H1 (cell line): Measurements from ENCODE around the gene NKAIN2. TPM values are rescaled to one million over a fixed set of nuclear protein-coding genes. Genes with fewer than 3 reads are reported as not detected.

ENCODE experiments used
- CTCF ChIA-PET: fragments of 300-600 bp; sonication (Branson Sonifier 250); formaldehyde crosslinking; loops from one replicate; lab custom pipeline; 2021; ENCODE audit not compliant: partially characterized antibody; lab: Charles Lee
- POLR2A ChIA-PET: fragments of 300-600 bp; sonication (Branson Sonifier 250); formaldehyde crosslinking; loops from one replicate; lab custom pipeline; 2021; ENCODE audit warnings: inconsistent platforms; ENCODE audit not compliant: partially characterized antibody; lab: Charles Lee
- DNase-seq, 2 experiments: peaks; one replicate each; pipeline versions ENCODE4 v3.0.0 to v3.0.0-alpha.2; 2010 to 2022; ENCODE audit warnings: low spot score in 2 of 2, low read depth in 1 of 2, mixed read lengths in 1 of 2
- FAIRE-seq: peaks from 2 replicates; lab custom pipeline; 2011; peaks lifted over from hg19 to GRCh38; lab: Jason Lieb, UNC
- H2AFZ ChIP-seq: 2 replicates; pipeline ENCODE4 v1.8.1; 2012; ENCODE audit warnings: low read length, inconsistent platforms
- H2AK5ac ChIP-seq: 2 replicates; pipeline ENCODE4 v1.6.1; 2013; ENCODE audit warnings: low read depth, low read length
- H2BK120ac ChIP-seq: replicated peaks from 2 replicates; pipeline ENCODE3; 2013; ENCODE audit warnings: low read depth, low read length, inconsistent platforms
- H2BK12ac ChIP-seq: 2 replicates; pipeline ENCODE4 v1.6.1; 2013; ENCODE audit warnings: low read depth, low read length
- H2BK15ac ChIP-seq: 2 replicates; pipeline ENCODE4 v1.6.1; 2013; ENCODE audit warnings: low read length
- H2BK20ac ChIP-seq: 2 replicates; pipeline ENCODE4 v1.6.1; 2013; ENCODE audit warnings: low read length
- H2BK5ac ChIP-seq: 2 replicates; pipeline ENCODE4 v1.6.1; 2013; ENCODE audit warnings: low read depth, low read length
- H3K14ac ChIP-seq: 2 replicates; pipeline ENCODE4 v1.6.1; 2013; ENCODE audit warnings: inconsistent platforms; ENCODE audit not compliant: insufficient read length
- H3K18ac ChIP-seq: 2 replicates; pipeline ENCODE4 v1.6.1; 2013; ENCODE audit warnings: low read length; ENCODE audit errors: extremely low read depth
- H3K23ac ChIP-seq: 2 replicates; pipeline ENCODE4 v1.6.1; 2013; ENCODE audit warnings: inconsistent platforms; ENCODE audit not compliant: insufficient read length
- H3K23me2 ChIP-seq: 2 replicates; pipeline ENCODE4 v1.6.1; 2013; ENCODE audit warnings: low read depth, low read length
- H3K27ac ChIP-seq: 2 replicates; pipeline ENCODE4 v1.6.1; 2011; ENCODE audit warnings: low read depth, low read length, inconsistent platforms
- H3K27me3 ChIP-seq, 4 experiments: replicated peaks in 1 of 4; 1 replicate in 1 of 4; 2 replicates in 3 of 4; pipeline versions ENCODE4 v1.6.1 to v1.8.1; 2011 to 2013; ENCODE audit warnings: low read length in 3 of 4, mild to moderate bottlenecking in 3 of 4, inconsistent platforms in 2 of 4, mixed read lengths in 2 of 4, moderate library complexity in 1 of 4; ENCODE audit not compliant: control insufficient read depth in 3 of 4, insufficient read depth in 3 of 4; ENCODE audit errors: extremely low read depth in 1 of 4
- H3K36me3 ChIP-seq, 4 experiments: 2 replicates each; pipeline versions ENCODE4 v1.6.1 to v1.8.1; 2011 to 2013; ENCODE audit warnings: mild to moderate bottlenecking in 4 of 4, low read length in 3 of 4, moderate library complexity in 2 of 4, control low read depth in 1 of 4, inconsistent platforms in 1 of 4; ENCODE audit not compliant: insufficient read depth in 4 of 4, control insufficient read depth in 2 of 4
- H3K4ac ChIP-seq: replicated peaks from 2 replicates; pipeline ENCODE3; 2013; ENCODE audit warnings: low read length, low read depth, mixed read lengths, inconsistent platforms; ENCODE audit not compliant: insufficient read length
- H3K4me1 ChIP-seq, 4 experiments: replicated peaks in 1 of 4; 1 replicate in 1 of 4; 2 replicates in 3 of 4; pipeline versions ENCODE4 v1.6.1 to v1.8.1; 2011 to 2013; ENCODE audit warnings: low read length in 3 of 4, inconsistent platforms in 2 of 4, mixed read lengths in 1 of 4; ENCODE audit not compliant: insufficient read depth in 4 of 4, control insufficient read depth in 3 of 4
- H3K4me2 ChIP-seq, 2 experiments: 2 replicates each; pipeline versions ENCODE4 v1.6.1 to v1.8.1; 2011 to 2013; ENCODE audit warnings: low read depth in 2 of 2, low read length in 2 of 2, control low read depth in 1 of 2, inconsistent platforms in 1 of 2, mild to moderate bottlenecking in 1 of 2; ENCODE audit not compliant: insufficient read depth in 1 of 2
- H3K4me3 ChIP-seq, 4 experiments: fragments of 200-600, 300-600 bp in 1 of 4; sonication (generic), shearing (Covaris generic), sonication (Bioruptor Twin) in 1 of 4; 2 replicates each; pipeline versions ENCODE4 v1.5.1 to v1.8.1; 2011 to 2016; ENCODE audit warnings: low read length in 4 of 4, low read depth in 3 of 4, control low read depth in 2 of 4, inconsistent platforms in 2 of 4, mild to moderate bottlenecking in 2 of 4, mixed read lengths in 1 of 4, moderate library complexity in 1 of 4; ENCODE audit not compliant: insufficient read depth in 2 of 4; ENCODE audit errors: extremely low read depth in 1 of 4
- H3K56ac ChIP-seq: replicated peaks from 2 replicates; pipeline ENCODE3; 2013; ENCODE audit warnings: low read depth, mild to moderate bottlenecking, mixed read lengths, low read length, inconsistent platforms; ENCODE audit not compliant: insufficient read length
- H3K79me1 ChIP-seq: 2 replicates; pipeline ENCODE4 v1.6.1; 2013; ENCODE audit warnings: low read depth, low read length, control low read depth
- H3K79me2 ChIP-seq, 2 experiments: 2 replicates each; pipeline versions ENCODE4 v1.6.1 to v1.8.1; 2012 to 2013; ENCODE audit warnings: low read length in 2 of 2, mild to moderate bottlenecking in 2 of 2, inconsistent platforms in 1 of 2; ENCODE audit not compliant: insufficient read depth in 2 of 2, control insufficient read depth in 1 of 2
- H3K9ac ChIP-seq, 4 experiments: replicated peaks in 1 of 4; 1 replicate in 1 of 4; 2 replicates in 3 of 4; pipeline versions ENCODE4 v1.6.1 to v1.8.1; 2011 to 2013; ENCODE audit warnings: low read depth in 3 of 4, low read length in 3 of 4, control low read depth in 2 of 4, mild to moderate bottlenecking in 2 of 4, moderate library complexity in 2 of 4, inconsistent platforms in 1 of 4; ENCODE audit errors: extremely low read depth in 1 of 4
- H3K9me3 ChIP-seq, 2 experiments: 2 replicates each; pipeline versions ENCODE4 v1.6.1 to v1.8.1; 2012 to 2013; ENCODE audit warnings: mild to moderate bottlenecking in 2 of 2, moderate library complexity in 2 of 2, control low read depth in 1 of 2, inconsistent platforms in 1 of 2, low read depth in 1 of 2, low read length in 1 of 2, mixed read lengths in 1 of 2; ENCODE audit not compliant: insufficient read depth in 2 of 2
- H4K20me1 ChIP-seq, 2 experiments: replicated peaks in 1 of 2; 2 replicates each; pipeline versions ENCODE3 to v1.8.1; 2011 to 2013; ENCODE audit warnings: inconsistent platforms in 2 of 2, low read length in 2 of 2, mild to moderate bottlenecking in 1 of 2; ENCODE audit not compliant: insufficient read depth in 2 of 2, control insufficient read depth in 1 of 2
- H4K5ac ChIP-seq: 2 replicates; pipeline ENCODE4 v1.6.1; 2013; ENCODE audit warnings: low read length, low read depth, mixed read lengths, inconsistent platforms; ENCODE audit not compliant: insufficient read length
- H4K8ac ChIP-seq: 2 replicates; pipeline ENCODE4 v1.8.0; 2013; ENCODE audit warnings: mild to moderate bottlenecking, moderate library complexity, low read length, inconsistent platforms; ENCODE audit not compliant: insufficient read depth; ENCODE audit errors: extremely low read depth
- H4K91ac ChIP-seq: replicated peaks from 2 replicates; pipeline ENCODE3; 2013; ENCODE audit warnings: low read length, mixed read lengths, inconsistent platforms; ENCODE audit not compliant: insufficient read length
- CTBP2 ChIP-seq: IDR thresholded peaks from 2 replicates; pipeline ENCODE4 v1.7.0; 2011; ENCODE audit warnings: borderline replicate concordance, mild to moderate bottlenecking, moderate library complexity, mixed read lengths, low read length; ENCODE audit not compliant: insufficient read depth, insufficient read length
- FOSL1 ChIP-seq: IDR thresholded peaks from 2 replicates; pipeline ENCODE4 v1.6.1; 2011; ENCODE audit warnings: mild to moderate bottlenecking, low read depth, low read length, moderate library complexity; ENCODE audit not compliant: insufficient read depth
- JUN ChIP-seq: IDR thresholded peaks from 2 replicates; pipeline ENCODE4 v1.6.1; 2011; ENCODE audit warnings: low read depth, mild to moderate bottlenecking, improper control_type of control experiment, low read length
- RNF2 ChIP-seq: fragments of 200-900, 300-1000 bp; sonication (generic); IDR thresholded peaks from 2 replicates; pipeline ENCODE4 v1.7.1; 2016; ENCODE audit warnings: borderline replicate concordance, low read depth, mild to moderate bottlenecking, antibody characterized with exemption, low read length; ENCODE audit not compliant: poor library complexity, severe bottlenecking; ENCODE audit errors: missing control alignments
- RXRA ChIP-seq: IDR thresholded peaks from 2 replicates; pipeline ENCODE4 v1.6.1; 2011; ENCODE audit warnings: low read depth, mild to moderate bottlenecking, low read length, moderate library complexity; ENCODE audit not compliant: insufficient read depth
- polyA plus RNA-seq, 7 experiments: library from polyadenylated mRNA; depleted of rRNA in 3 of 7; stranded (reverse) in 5 of 7; unstranded in 2 of 7; fragments of >200 nt in 5 of 7; fragments of 200-250 nt in 2 of 7; gene quantifications; 1 replicate in 5 of 7; 2 replicates in 1 of 7; 4 replicates in 1 of 7; pipeline versions ENCODE4 v1.2.1 to v1.2.3, GENCODE V29; 2011 to 2013; ENCODE audit warnings: missing spikeins in 2 of 7, mixed read lengths in 2 of 7
- total RNA-seq: library from RNA; stranded (reverse); fragmentation: NEBNext Ultra II Directional; extraction: Animal tissue kit (Norgen Biotek cat#: 25700); gene quantifications from 2 replicates; pipeline ENCODE4 v1.2.1, GENCODE V29; 2021
- TF ChIP-seq, protein P1 (sequence below): IDR thresholded peaks from 2 replicates; pipeline ENCODE4 v1.6.1; 2011; ENCODE audit warnings: low read depth, mild to moderate bottlenecking, low read length; ENCODE audit not compliant: insufficient read depth
- TF ChIP-seq, protein P2 (sequence below): IDR thresholded peaks from 2 replicates; pipeline ENCODE4 v1.6.1; 2012; ENCODE audit warnings: low read length, inconsistent platforms
- TF ChIP-seq, protein P3 (sequence below): IDR thresholded peaks from 2 replicates; pipeline ENCODE4 v1.6.1; 2012; ENCODE audit warnings: inconsistent platforms

Gene NKAIN2
- total and polyA plus RNA-seq, 2 of the 8 experiments (the other 6 are each of a cell fraction or from before 2014, with no cell fraction given): 0.20 to 0.34 TPM

DNA sequence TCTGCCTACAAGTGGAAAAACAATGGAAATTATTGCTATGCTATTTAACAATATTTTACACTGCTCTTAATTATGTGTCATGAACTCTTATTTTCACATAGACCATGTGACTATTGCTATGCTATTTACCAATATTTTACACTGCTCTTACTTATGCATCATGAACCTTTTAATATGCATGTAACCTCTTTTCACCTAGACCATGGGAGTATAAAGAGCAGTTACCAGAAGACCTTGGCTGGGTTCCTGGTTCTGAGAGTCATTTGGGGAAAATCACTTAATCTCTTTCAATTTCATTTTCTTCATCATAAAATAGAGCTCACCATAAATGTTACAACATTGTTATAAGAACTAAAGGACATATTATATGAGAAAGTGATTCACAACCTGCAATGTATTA is 934.8 kb downstream of the NKAIN2 start:
- no peak overlapping the region for H3K4me3 ChIP-seq
- H3K4ac ChIP-seq: no peak overlapping the region
- H2BK15ac ChIP-seq: no peak overlapping the region
- 0 out of 4 replicates have a peak, but pooled peaks cover 0 to 3% of the 10 kb centered on the region in 2 experiments for H3K9me3 ChIP-seq
- H3K56ac ChIP-seq: no peak overlapping the region
- POLR2A ChIA-PET: no interaction called here
- H3K79me1 ChIP-seq: no peaks in the 10 kb centered on the region
- H3K23me2 ChIP-seq: no peaks in the 10 kb centered on the region
- H3K14ac ChIP-seq: no peak overlapping the region
- no peaks in the 10 kb centered on the region for H3K4me1 ChIP-seq
- H3K27ac ChIP-seq: no peak overlapping the region
- no peaks in the 10 kb centered on the region for H3K36me3 ChIP-seq
- H4K5ac ChIP-seq: no peak overlapping the region
- H2AK5ac ChIP-seq: no peak overlapping the region
- no peak for DNase-seq
- H3K18ac ChIP-seq: no peak overlapping the region
- no peak overlapping the region for H3K4me2 ChIP-seq
- no peak overlapping the region for H2BK20ac ChIP-seq
- no peak overlapping the region for H2AFZ ChIP-seq
- TF ChIP-seq, protein P1, sequence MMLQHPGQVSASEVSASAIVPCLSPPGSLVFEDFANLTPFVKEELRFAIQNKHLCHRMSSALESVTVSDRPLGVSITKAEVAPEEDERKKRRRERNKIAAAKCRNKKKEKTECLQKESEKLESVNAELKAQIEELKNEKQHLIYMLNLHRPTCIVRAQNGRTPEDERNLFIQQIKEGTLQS: no peak
- TF ChIP-seq RXRA: no peak
- TF ChIP-seq, protein P2, sequence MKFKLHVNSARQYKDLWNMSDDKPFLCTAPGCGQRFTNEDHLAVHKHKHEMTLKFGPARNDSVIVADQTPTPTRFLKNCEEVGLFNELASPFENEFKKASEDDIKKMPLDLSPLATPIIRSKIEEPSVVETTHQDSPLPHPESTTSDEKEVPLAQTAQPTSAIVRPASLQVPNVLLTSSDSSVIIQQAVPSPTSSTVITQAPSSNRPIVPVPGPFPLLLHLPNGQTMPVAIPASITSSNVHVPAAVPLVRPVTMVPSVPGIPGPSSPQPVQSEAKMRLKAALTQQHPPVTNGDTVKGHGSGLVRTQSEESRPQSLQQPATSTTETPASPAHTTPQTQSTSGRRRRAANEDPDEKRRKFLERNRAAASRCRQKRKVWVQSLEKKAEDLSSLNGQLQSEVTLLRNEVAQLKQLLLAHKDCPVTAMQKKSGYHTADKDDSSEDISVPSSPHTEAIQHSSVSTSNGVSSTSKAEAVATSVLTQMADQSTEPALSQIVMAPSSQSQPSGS: no peak
- TF ChIP-seq FOSL1: no peak
- TF ChIP-seq, protein P3, sequence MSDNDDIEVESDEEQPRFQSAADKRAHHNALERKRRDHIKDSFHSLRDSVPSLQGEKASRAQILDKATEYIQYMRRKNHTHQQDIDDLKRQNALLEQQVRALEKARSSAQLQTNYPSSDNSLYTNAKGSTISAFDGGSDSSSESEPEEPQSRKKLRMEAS: no peak
- TF ChIP-seq JUN: no peak
- TF ChIP-seq CTBP2: no peak
- TF ChIP-seq RNF2: no peak
- H3K9ac ChIP-seq: no peak overlapping the region
- no peaks in the 10 kb centered on the region for H3K79me2 ChIP-seq
- no peak overlapping the region for H2BK5ac ChIP-seq
- CTCF ChIA-PET: no interaction called here
- no peak overlapping the region for H2BK12ac ChIP-seq
- H3K23ac ChIP-seq: no peak overlapping the region
- FAIRE-seq: no peak
- no peaks in the 10 kb centered on the region for H4K20me1 ChIP-seq
- no peak overlapping the region for H2BK120ac ChIP-seq
- H4K91ac ChIP-seq: no peak overlapping the region
- H3K27me3 ChIP-seq: no peaks in the 10 kb centered on the region
- H4K8ac ChIP-seq: no peak overlapping the region
